Brain pericyte (primary cell): Measurements from ENCODE around the gene POLA2.
"Not testable (repeated sequence)": the region's sequence is repeated elsewhere in the genome, so short reads cannot be mapped to it uniquely, and the experiment has no call there.

Experiments
- DNase-seq: peaks from one replicate; pipeline ENCODE4 v3.0.0-alpha.2; 2012; ENCODE audit warnings: low read depth, low spot score

Gene POLA2

GRCh38 chr11:65330544-65330943 lies 68.8 kb downstream of the POLA2 start:
- DNase-seq: no peak

- DNase-seq: not testable (repeated sequence)
Measured at GRCh38 chr11:65332591-65332990, 70.8 kb downstream of the POLA2 start.

DNA sequence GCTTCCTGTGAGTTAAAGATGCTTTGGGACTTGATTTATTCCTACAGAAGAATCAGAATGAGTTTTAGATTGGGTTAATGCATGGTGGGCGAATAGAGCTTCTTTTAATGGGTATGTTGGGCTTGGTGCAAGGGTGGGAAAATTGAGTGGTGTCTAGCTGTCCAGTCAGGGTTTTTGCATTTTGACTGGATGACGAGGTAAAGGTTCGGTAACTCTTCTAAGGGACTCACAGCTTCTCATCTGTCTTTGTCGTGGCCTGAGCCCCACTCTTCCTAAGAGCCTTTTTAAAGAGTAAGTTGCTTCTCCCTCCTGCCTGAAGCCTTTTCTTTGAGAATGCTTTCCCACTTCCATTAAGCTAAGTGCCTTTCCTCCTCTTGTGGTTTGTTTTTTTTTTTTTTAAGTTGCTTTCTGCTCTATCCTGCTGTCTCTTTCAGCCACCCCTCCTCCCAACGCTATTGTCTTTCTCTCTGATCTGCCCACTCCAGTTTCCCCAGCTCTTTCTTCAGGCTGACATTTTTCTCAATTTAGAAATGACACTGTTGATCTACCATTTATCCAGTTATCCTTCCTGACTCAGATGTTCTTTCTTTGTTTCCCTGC lies 73.0 kb downstream of the POLA2 start:
- DNase-seq: no peak

GRCh38 chr11:65338676-65339075 lies 76.9 kb downstream of the POLA2 start:
- no peak for DNase-seq

GRCh38 chr11:65340226-65340625 lies 78.5 kb downstream of the POLA2 start:
- no peak for DNase-seq

- DNase-seq: no peak
Measured at GRCh38 chr11:65341856-65342255, 80.1 kb downstream of the POLA2 start.
